CD4-positive, alpha-beta T cell (primary cell): ENCODE results near the gene PLD4. TPM values are rescaled to one million over a fixed set of nuclear protein-coding genes. Genes with fewer than 3 reads are reported as not detected.
"Not testable (repeated sequence)": the region's sequence is repeated elsewhere in the genome, so short reads cannot be mapped to it uniquely, and the experiment has no call there.

Source experiments
- ATAC-seq: fragments of 200-7000 bp; cut with Tn5 transposase; one replicate; pipeline ENCODE4 v1.10.0; 2022; ENCODE audit warnings: mild to moderate bottlenecking; ENCODE audit not compliant: poor library complexity
- CTCF ChIA-PET: fragments of 350-600 bp; sonication (Branson Sonifier 250); formaldehyde crosslinking; loops from one replicate; lab custom pipeline; 2021; ENCODE audit warnings: antibody characterized with exemption, inconsistent platforms; lab: Charles Lee
- POLR2A ChIA-PET: fragments of 350-600 bp; sonication (Branson Sonifier 250); formaldehyde crosslinking; loops from one replicate; lab custom pipeline; 2021; ENCODE audit warnings: antibody characterized with exemption, inconsistent platforms; lab: Charles Lee
- DNase-seq, 14 experiments: peaks; one replicate each; pipeline ENCODE4 v3.0.0-alpha.2; 2013 to 2020; ENCODE audit warnings: mixed read lengths in 2 of 14
- H3K27ac ChIP-seq, 2 donors: one replicate each; pipeline versions ENCODE4 v1.5.1 to v1.7.0; 2013; ENCODE audit warnings: low read length in 2 of 2, low read depth in 1 of 2, mild to moderate bottlenecking in 1 of 2
- H3K27me3 ChIP-seq, 2 experiments: 1 replicate in 1 of 2; 2 replicates in 1 of 2; pipeline versions ENCODE4 v1.6.1 to v1.7.0; 2013; ENCODE audit warnings: low read length in 2 of 2, control low read depth in 1 of 2, mild to moderate bottlenecking in 1 of 2, moderate library complexity in 1 of 2; ENCODE audit not compliant: insufficient read depth in 2 of 2, control insufficient read depth in 1 of 2
- H3K36me3 ChIP-seq: one replicate; pipeline ENCODE4 v1.6.1; 2013; ENCODE audit warnings: low read length, control low read depth; ENCODE audit not compliant: insufficient read depth
- H3K4me1 ChIP-seq: one replicate; pipeline ENCODE4 v1.6.1; 2013; ENCODE audit warnings: low read length, control low read depth; ENCODE audit not compliant: insufficient read depth
- H3K4me3 ChIP-seq: one replicate; pipeline ENCODE4 v1.5.1; 2013; ENCODE audit warnings: mild to moderate bottlenecking, low read length, moderate library complexity
- H3K9me3 ChIP-seq, 2 experiments: 1 replicate in 1 of 2; 2 replicates in 1 of 2; pipeline versions ENCODE4 v1.6.1 to v1.7.0; 2013; ENCODE audit warnings: low read length in 2 of 2, mild to moderate bottlenecking in 2 of 2, control low read depth in 1 of 2, moderate library complexity in 1 of 2; ENCODE audit not compliant: control insufficient read depth in 1 of 2, insufficient read depth in 1 of 2
- H3K27ac Mint-ChIP-seq: one replicate; pipeline ENCODE4 v1.8.0; 2020; ENCODE audit warnings: mixed read lengths
- H3K27me3 Mint-ChIP-seq: one replicate; pipeline ENCODE4 v1.8.0; 2021; ENCODE audit warnings: mixed read lengths
- H3K36me3 Mint-ChIP-seq: one replicate; pipeline ENCODE4 v1.8.0; 2021; ENCODE audit warnings: low read depth, mixed read lengths
- H3K4me1 Mint-ChIP-seq: one replicate; pipeline ENCODE4 v1.8.0; 2021; ENCODE audit warnings: low read depth, mixed read lengths
- H3K4me3 Mint-ChIP-seq: one replicate; pipeline ENCODE4 v1.8.0; 2020; ENCODE audit warnings: mild to moderate bottlenecking, mixed read lengths
- H3K9me3 Mint-ChIP-seq: one replicate; pipeline ENCODE4 v1.8.0; 2020; ENCODE audit warnings: mixed read lengths
- intact Hi-C, 2 experiments: fragments of 100-400 bp; cut with DNase I in 1 of 2; cut with micrococcal nuclease in 1 of 2; formaldehyde crosslinking; loops; one replicate each; pipeline versions ENCODE4 v1.15.1 to v1.9.0; 2023 to 2025; cut with DNase I, micrococcal nuclease
- total RNA-seq, 174 experiments: library from RNA in 2 of 174; stranded (reverse) in 2 of 174; gene quantifications; one replicate each; pipeline ENCODE4 v1.2.3 and lab custom pipeline; 2021 to 2026
- TF ChIP-seq, protein P1 (sequence below): fragments of 200-600 bp; IDR thresholded peaks from one replicate; pipeline ENCODE4 v1.8.0; 2022; ENCODE audit warnings: antibody characterized with exemption, mild to moderate bottlenecking

Gene PLD4
- total RNA-seq, 2 experiments from 2014 or later, result 1.6 to 2.1 TPM

DNA sequence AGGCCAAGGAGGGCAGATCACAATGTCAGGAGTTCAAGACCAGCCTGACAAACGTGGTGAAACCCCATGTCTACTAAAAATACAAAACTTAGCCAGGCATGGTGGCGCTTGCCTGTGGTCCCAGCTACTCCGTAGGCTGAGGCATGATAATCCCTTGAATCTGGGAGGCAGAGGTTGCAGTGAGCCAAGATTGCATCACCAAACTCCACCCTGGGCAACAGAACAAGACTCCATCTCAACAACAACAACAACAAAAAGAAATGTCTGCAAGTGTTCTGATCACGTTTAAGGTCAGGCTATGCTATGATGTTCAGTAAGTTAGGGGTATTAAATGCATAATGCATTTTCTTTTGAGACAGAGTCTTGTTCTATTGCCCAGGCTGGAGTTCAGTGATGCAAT lies 6.7 kb upstream of the PLD4 start:
- Histone ChIP-seq H3K4me1 (no peaks in the 10 kb centered on the region), H3K4me3 (no peak overlapping the region), H3K27ac (no peak overlapping the region), H3K9me3 (no peaks in the 10 kb centered on the region), H3K36me3 (no peaks in the 10 kb centered on the region), H3K27me3 (no peaks in the 10 kb centered on the region)
- ATAC-seq (no peak), DNase-seq (no peak)
- intact Hi-C loops, result no loop called here
- TF ChIP-seq, protein P1, sequence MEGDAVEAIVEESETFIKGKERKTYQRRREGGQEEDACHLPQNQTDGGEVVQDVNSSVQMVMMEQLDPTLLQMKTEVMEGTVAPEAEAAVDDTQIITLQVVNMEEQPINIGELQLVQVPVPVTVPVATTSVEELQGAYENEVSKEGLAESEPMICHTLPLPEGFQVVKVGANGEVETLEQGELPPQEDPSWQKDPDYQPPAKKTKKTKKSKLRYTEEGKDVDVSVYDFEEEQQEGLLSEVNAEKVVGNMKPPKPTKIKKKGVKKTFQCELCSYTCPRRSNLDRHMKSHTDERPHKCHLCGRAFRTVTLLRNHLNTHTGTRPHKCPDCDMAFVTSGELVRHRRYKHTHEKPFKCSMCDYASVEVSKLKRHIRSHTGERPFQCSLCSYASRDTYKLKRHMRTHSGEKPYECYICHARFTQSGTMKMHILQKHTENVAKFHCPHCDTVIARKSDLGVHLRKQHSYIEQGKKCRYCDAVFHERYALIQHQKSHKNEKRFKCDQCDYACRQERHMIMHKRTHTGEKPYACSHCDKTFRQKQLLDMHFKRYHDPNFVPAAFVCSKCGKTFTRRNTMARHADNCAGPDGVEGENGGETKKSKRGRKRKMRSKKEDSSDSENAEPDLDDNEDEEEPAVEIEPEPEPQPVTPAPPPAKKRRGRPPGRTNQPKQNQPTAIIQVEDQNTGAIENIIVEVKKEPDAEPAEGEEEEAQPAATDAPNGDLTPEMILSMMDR, result no peak
- POLR2A ChIA-PET, result no interaction called here
- Mint-ChIP-seq H3K4me3 (no peak overlapping the region), H3K9me3 (no peaks in the 10 kb centered on the region), H3K4me1 (no peaks in the 10 kb centered on the region), H3K36me3 (no peaks in the 10 kb centered on the region), H3K27me3 (peaks cover 7% of the 10 kb centered on the region), H3K27ac (no peak overlapping the region)
- CTCF ChIA-PET, result no interaction called here

DNA sequence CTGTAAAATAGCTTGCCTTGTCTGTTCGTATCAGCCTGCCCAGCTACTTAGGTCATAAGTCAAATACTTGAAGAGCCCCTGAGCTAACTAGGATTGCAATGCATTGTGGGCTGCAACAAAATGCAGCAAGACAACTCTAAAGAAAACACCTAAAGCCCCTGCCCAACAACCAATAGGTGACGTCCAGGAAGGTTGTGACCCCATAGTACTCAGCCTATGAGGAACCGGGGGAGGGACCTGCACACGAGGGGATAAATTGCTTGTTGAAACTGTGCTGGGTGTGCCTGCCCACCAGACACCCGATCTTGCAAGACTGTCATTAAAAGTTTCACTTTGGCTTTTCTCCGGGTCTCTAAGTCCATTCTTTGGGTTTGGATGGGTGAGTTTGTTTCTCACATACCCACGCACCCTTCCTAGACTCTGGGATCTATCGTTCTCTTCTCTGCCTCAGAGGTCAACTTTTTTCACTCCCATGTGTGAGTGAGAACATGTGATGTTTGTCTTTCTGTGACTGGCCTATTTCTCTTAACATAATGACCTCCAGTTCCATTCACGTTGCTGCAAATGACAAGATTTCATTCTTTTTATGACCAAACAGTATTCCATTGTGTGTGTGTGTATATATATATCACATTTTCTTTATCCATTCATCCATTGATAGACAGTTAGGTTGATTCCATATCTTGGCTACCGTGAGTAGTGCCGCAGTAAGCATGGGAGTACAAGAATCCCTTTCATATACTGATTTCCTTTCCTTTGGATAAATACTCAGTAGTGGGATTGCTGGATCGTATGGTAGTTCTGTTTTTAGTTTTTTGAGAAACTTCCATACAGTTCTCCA lies 5.3 kb upstream of the PLD4 start:
- CTCF ChIA-PET, H3K9me3 Mint-ChIP-seq, H3K27me3 Mint-ChIP-seq, intact Hi-C loops, H3K27me3 ChIP-seq, H3K36me3 Mint-ChIP-seq, ATAC-seq, POLR2A ChIA-PET, H3K36me3 ChIP-seq, H3K4me1 ChIP-seq, H3K27ac ChIP-seq, H3K4me3 Mint-ChIP-seq, H3K27ac Mint-ChIP-seq, H3K4me3 ChIP-seq, H3K4me1 Mint-ChIP-seq, DNase-seq, H3K9me3 ChIP-seq: not testable (repeated sequence)

DNA sequence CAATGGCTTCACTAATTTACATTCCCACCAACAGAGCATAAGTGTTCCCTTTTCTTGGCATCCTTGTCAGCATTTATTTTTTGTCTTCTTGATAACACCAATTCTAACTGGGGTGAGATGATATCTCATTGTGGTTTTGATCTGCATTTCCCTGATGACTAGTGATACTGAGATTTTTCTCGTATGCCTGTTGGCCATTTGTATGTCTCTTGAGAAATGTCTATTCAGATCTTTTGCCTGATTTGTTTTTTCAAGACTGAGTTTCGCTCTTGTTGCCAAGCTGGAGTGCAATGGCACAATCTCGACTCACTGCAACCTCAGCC lies 4.7 kb upstream of the PLD4 start:
- TF ChIP-seq, protein P1, result no peak
- H3K9me3 Mint-ChIP-seq, result no peaks in the 10 kb centered on the region
- H3K4me3 ChIP-seq, result no peak overlapping the region
- no peaks in the 10 kb centered on the region for H3K4me1 Mint-ChIP-seq
- H3K27ac Mint-ChIP-seq, result no peak overlapping the region
- no peaks in the 10 kb centered on the region for H3K36me3 Mint-ChIP-seq
- ChIA-PET CTCF (no interaction called here), POLR2A (no interaction called here)
- DNase-seq (no peak), ATAC-seq (no peak)
- H3K36me3 ChIP-seq, result no peaks in the 10 kb centered on the region
- no peaks in the 10 kb centered on the region for H3K27me3 ChIP-seq
- H3K4me1 ChIP-seq, result no peaks in the 10 kb centered on the region
- intact Hi-C loops, result no loop called here
- no peak overlapping the region for H3K4me3 Mint-ChIP-seq
- H3K27ac ChIP-seq, result no peak overlapping the region
- peaks cover 7% of the 10 kb centered on the region for H3K27me3 Mint-ChIP-seq
- peaks cover 0 to 15% of the 10 kb centered on the region in 2 experiments for H3K9me3 ChIP-seq
